GM21576 (cell line): Measurements from ENCODE around the gene CREB3L2.
"Not testable (repeated sequence)": the region's sequence is repeated elsewhere in the genome, so short reads cannot be mapped to it uniquely, and the experiment has no call there.

Source experiments
- ATAC-seq: cut with Tn5 transposase; IDR thresholded peaks from one replicate; pipeline ENCODE4 v1.9.1; 2021; ENCODE audit warnings: mild to moderate bottlenecking, moderate library complexity; ENCODE audit not compliant: unreplicated experiment

CREB3L2 gene

DNA sequence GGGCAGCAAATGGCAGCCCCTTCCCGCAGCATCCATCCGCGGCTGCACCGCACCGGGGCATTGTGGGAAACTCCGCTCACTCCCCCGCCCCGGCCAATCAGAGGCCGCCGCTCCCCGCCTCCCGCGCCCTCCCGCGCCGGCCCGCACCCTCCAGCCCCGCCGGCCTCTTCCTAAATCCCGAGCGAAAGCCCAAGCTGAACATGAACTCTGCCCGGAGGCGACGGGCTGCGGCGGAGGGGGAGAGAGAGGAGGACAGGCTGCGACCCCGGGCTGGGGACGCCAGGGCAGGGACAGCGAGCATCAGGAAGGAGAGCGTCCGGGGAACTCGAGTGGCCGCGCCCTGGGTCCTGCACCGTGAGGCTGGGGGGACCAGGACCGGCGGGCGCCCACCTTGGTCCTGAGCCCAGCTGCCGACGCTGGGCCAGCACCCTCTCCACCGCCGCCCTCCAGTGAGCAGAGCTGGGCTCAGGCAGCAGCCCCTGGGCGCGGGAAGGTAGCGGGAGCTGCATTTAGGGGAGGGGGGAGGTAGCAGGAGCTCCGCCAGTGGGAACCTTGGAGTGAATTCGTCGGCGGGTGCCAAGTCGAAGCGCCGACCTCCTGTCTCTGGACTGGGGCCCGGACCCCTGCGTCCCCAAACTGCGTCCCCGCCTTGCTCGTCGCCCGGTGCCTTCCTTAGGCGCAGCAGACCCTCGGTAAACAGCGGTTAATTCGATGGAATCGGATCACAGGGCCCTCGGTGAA is 154.9 kb downstream of the CREB3L2 start, which contains the start of gene DGKI:
Gene DGKI, minus strand, starts transcription at position 148 of the 741 bp plus-strand sequence.
- no peak for ATAC-seq

DNA sequence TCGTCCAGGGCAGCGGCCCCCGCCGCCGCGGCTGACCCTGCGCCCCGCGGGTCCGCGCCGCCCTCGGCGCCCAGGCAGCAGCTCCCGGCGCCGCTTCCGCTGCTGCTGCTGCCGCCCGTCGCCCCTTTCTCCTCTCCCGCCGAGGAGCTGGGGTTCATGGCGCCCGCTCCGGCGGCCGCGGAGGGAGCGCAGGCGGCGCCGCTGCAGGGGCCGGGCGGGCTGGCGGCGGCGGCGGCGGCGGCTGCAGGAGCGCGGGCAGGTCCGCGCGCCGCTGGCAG is 155.4 kb downstream of the CREB3L2 start:
- no peak for ATAC-seq

DNA sequence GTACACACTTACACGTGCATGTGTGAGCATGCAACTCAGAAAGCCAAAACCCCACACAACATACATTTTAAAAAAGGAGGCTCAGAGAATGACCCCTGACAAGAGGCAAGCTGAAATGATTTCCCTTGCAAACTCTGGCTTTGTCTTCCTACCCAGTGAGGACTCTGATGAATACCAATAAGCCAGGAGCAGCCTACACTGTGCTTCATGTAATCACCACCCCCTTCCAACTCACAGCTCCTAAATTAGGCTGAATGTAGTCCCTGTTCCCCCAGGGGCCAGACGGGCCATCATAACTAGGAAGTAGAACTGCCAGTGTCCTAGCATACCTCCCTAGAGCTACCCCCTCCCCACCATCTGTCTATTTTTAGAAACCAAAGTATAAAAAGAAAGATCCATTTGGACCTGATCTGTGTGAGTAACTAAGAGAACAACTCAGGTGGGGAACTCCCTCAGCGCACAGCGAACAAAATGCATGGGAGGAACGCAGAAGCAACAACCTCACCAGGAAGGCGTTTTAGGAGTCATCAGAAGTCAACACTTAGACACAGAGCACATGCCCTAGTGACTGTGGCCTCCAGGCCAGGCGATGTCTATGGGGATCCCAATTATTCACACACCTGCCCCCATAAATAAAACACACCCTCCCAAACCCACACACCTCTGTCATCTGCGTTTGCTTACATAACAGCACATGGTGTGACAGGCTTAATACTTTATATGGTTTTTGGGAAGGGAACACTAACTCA is 157.0 kb downstream of the CREB3L2 start:
- no peak for ATAC-seq

DNA sequence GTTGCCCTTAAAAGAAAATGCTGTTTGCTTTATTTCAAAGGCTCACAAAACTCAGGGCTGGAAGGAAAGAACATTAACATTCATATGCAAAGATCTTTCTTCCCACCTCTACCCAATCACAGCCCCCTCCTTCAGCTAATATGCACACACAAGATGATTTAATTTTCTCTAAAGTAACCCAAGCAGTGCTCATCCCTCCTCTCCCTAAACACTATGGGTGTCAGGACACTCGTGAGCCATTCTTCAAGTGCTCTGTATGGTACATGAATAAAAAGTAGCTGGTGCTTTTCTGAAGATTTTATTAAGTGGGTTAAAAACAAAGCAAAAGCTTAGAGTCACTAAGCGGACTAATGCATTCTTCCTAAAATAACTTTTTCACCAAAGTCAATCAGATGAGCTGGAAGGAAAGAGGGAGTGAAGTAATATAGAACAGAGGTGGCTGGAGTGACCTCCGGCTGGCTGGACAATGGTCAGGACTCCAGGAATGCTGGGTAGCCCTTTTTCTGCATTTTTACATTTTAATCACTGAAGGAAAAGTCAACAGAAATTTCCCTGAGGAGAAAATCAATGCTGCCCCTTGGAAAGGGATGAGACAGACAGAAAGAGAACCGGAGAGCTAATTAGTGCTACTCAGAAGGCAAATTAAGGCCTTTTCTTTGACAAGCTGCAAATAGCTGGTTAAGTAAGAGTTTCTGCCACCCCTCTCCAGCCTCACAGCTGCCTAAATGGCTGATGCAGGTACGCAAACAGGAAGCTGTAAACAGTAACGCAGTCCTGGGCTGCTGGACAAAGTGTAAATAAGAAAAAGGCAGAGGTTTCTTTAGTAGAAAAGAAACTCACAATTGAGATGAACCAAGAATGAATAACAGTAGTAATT is 161.7 kb downstream of the CREB3L2 start:
- no peak for ATAC-seq

DNA sequence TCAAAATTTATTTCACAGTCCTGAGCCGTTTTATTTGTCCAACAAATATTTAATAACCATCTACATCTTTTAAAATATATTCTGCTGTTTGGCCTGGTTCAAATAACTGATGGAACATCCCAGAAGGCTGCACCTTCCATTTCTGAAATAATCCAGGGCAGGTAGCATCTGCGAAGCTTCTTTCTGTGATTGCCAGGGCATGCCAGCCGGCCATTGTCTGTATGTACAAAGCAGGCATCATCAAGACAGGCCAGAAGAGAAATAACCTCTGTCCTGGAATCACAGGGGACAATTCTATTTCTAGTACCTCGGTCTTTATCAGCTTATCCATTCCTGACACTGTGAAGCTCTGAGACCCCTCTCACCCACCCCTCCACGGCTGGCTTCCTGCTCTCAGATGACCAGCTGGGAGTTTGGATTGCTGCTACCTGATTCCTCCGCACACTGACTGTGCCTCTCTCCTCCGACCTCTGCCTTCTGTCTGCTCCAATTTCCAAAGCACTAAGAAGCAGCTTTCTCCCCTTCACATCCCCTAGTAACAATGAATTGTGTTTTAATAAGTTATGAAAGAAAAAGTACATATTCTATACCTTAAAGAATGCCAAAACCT is 163.1 kb downstream of the CREB3L2 start:
- no peak for ATAC-seq

DNA sequence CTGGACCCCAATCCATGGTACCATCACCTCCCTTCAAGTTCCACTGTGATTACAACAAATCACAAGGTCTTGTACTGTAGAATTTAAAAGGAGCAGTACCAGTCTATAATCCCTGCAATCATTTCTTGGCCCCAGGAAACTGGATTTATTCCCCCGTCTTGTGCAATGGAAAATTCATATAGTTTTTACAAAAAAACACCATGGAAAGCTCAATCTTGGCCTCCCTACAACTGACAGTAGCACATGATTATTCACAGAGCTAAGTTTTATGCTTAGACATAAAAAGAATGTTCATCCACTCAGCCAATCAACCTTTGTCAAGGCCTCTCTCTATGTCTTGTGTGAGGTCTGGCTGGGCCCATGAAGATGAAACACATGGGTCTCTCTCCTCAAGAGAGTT is 165.3 kb downstream of the CREB3L2 start:
- no peak for ATAC-seq

DNA sequence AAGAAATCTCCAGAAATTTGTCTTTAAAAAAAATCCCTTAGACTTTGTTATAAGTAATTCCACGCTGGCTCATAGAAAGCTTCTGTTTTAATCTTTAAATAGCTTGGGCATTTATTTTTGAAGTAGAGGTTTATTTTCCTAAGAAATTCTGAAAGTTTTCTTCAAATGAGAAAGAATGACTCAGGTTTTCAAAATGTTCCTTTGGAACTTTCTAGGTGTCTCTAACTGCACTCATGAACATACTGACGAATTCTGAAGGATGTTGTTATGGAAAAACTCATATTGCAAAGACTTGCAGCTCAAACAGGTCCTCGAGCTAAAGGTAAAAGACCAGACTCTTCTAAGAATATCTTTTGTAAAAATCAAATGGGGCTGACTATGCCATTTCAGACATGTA is 165.8 kb downstream of the CREB3L2 start:
- no peak for ATAC-seq

DNA sequence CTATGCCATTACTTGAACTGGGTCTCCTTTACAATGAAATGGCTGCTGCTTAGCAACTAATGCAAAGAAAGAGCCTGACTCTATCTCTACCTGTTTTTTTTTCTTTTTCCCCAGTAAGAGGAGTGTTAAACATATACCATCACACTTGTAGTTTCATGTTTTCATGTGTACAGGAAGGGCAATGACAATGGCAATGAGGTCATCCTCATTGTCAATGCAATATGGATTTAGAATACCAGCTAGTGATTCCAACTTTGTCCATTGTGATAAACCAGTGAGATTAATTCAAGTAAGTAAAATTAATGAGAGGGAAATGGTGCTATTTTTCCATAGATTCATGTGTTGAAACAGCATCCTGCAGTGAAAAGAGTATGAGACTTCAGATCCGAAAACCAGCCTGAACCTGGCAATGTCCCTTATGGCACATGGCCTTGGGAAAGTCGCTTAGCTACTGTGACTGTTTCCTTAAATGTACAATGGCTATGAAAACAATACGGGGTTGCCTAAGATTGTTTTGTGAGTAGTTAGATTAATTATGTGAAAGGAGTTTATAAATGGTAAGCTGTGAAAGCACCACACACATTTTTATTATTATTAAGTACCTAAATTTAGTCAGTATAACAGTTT is 166.3 kb downstream of the CREB3L2 start:
- no peak for ATAC-seq

DNA sequence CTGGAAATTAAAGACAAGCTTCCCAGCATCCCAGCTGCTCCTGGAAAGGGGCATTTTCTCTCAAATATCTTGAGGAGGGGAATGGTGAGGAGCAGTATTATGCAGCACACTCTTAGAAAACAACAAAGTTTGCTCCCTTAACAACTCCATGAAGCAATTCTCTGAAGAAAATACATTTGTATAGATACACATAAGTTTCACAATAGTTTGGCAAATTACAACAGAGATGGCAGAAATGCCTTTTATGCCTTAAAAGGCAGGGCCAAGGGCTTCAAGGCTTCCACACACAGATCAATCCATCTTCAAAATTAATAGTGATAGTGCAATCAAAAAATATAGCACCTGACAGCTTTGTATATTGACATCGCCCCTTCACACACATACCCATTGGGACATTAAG is 167.3 kb downstream of the CREB3L2 start:
- ATAC-seq = no peak

DNA sequence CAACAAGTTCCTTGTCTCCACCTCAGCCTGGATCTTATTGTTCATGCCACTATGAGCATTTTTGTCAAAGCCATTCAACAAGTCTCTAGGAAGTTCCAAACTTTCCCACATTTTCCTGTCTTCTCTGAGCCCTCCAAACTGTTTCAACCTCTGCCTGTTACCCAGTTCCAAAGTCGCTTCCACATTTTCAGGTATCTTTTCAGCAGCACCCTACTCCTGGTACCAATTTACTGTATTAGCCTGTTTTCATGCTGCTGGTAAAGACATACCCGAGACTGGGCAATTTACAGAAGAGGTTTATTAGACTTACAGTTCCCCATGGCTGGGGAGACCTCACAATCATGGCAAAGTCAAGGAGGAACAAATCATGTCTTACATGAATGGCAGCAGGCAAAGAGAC is 168.9 kb downstream of the CREB3L2 start:
- not testable (repeated sequence) for ATAC-seq

DNA sequence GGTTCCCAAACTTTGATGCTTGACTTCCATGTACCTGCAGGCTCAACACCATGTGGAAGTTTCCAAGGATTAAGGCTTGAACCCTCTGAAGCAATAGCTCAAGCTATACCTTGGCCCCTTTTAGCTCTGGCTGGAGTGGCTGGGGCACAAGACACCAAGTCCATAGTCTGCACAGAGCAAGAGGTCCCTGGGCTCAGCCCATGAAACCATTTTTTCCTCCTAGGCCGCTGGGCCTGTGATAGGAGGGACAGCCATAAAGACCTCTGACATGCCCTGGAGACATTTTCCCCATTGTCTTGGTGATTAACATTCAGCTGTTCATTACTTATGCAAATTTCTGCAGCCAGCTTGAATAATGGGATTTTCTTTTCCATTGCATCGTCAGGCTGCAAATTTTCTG is 169.5 kb downstream of the CREB3L2 start:
- ATAC-seq = no peak

DNA sequence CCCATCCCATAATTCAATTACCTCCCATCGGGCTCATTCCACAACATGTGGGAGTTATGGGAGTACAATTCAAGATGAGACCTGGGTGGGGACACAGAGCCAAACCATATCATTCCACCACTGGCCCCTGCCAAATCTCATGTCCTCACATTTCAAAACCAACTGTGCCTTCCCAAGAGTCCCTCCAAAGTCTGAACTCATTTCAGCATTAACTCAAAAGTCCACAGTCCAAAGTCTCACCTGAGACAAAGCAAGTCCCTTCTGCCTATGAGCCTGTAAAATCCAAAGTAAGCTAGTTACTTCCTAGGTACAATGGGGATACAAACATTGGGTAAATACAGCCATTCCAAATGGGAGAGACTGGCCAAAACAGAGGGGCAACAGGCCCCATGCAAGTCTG is 170.3 kb downstream of the CREB3L2 start:
- ATAC-seq = not testable (repeated sequence)

DNA sequence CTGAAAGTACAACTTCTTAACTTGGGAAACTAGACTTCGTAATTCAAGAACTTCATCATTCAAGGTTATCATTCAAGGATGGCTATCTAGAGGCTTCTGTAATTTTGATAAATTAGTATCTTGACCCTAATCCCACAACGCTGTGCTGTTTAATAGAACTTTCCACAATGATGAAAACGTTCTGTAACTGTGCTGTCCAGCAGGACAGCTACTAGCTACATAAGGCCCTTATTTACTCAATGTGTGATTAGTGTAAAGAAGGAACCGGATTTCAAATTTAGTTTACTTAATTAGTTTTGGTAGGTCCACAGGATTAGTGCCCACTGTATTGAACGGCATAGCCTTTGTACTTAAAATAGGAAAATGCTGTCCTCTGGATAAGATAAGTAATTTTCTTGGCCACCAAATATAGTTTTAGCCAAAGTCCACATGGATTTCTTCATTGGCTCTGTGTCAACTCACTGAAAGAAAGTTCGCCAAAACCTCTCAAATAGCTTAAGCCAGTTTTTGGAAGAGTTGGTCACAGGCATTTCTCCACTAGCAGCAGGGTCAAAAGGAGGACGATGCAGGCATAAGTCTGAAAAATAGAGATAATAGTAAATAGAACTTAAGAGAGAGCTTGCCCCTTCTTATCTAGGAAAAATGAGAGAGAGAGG is 172.4 kb downstream of the CREB3L2 start:
- ATAC-seq = no peak

DNA sequence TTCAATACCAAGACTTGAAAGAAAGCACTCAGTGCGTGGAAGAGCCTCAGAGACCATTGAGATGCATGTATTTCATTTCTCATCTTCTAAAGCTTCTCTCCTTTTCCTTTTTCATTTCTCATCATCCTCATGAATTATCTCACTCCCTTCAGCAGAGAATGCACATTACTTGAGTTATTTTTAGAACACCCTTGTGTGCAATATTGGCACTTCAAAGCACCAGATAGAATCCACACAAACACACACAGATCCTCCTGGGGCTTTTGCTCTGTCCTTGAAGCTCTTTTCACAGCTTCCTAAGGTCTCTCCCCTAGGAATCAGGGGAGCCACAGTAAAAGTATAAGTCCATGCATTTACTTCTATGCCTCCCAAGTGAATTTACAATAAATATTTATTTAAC is 173.4 kb downstream of the CREB3L2 start:
- no peak for ATAC-seq

DNA sequence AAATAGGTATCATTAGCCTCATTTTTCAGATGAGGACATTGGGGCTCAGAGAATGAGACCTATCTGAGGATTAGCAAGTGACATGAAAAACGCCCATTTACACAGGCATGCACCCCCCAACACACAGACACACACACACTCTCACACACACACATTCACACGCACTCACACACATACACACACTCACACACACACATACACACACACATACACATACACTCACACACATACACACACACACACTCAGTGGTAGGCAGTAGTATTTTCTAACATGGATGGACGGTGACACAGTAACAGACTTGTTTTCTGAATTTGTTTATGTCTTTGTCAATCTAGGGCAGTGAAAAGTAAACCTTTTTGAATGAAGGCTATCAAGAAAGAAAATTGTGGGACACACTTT is 176.4 kb downstream of the CREB3L2 start:
- ATAC-seq = no peak
